ENCODE data around the gene JAGN1.
"Not testable (repeated sequence)": the region's sequence is repeated elsewhere in the genome, so short reads cannot be mapped to it uniquely, and the experiment has no call there.

JAGN1 gene

GRCh38 chr3:9899289-9899791, 8.9 kb downstream of the JAGN1 start:
- no peak for DNase-seq

GRCh38 chr3:9900965-9901415, 10.6 kb downstream of the JAGN1 start:
- not testable (repeated sequence) for DNase-seq

- DNase-seq = no peak
Observed at GRCh38 chr3:9901967-9902366, 11.6 kb downstream of the JAGN1 start.

GRCh38 chr3:9902372-9903237, 12.2 kb downstream of the JAGN1 start, which contains the start of gene IL17RE:
TSS of gene IL17RE (plus strand) at chr3:9902848. CDS start at chr3:9902933, 85 bp downstream.
- no peak for DNase-seq

GRCh38 chr3:9903238-9903624, 12.8 kb downstream of the JAGN1 start:
- DNase-seq = no peak

- no peak for DNase-seq
Observed at GRCh38 chr3:9903904-9904303, 13.5 kb downstream of the JAGN1 start.

- no peak for DNase-seq
Observed at GRCh38 chr3:9906480-9906879, 16.1 kb downstream of the JAGN1 start.

- DNase-seq = no peak
Observed at GRCh38 chr3:9908286-9908685, 17.9 kb downstream of the JAGN1 start.

GRCh38 chr3:9909221-9910013, 19.0 kb downstream of the JAGN1 start:
- DNase-seq = no peak

- no peak for DNase-seq
Observed at GRCh38 chr3:9911863-9912262, 21.5 kb downstream of the JAGN1 start.

- DNase-seq = no peak
Observed at GRCh38 chr3:9912294-9912935, 22.0 kb downstream of the JAGN1 start.

- DNase-seq = no peak
Observed at GRCh38 chr3:9913601-9914000, 23.2 kb downstream of the JAGN1 start.

GRCh38 chr3:9914011-9914410, 23.6 kb downstream of the JAGN1 start:
- no peak for DNase-seq

GRCh38 chr3:9914559-9915253, 24.3 kb downstream of the JAGN1 start:
- DNase-seq = no peak

GRCh38 chr3:9915254-9916141, 25.1 kb downstream of the JAGN1 start:
- DNase-seq = peak; percentile 43

GRCh38 chr3:9916346-9916733, 25.9 kb downstream of the JAGN1 start:
- DNase-seq = no peak

- peak; percentile 47 for DNase-seq
Observed at GRCh38 chr3:9916734-9917680, 26.6 kb downstream of the JAGN1 start, which contains the start of gene IL17RC. TSS of gene IL17RC (plus strand) at chr3:9917098. CDS start at chr3:9917316, 218 bp downstream.

- no peak for DNase-seq
Observed at GRCh38 chr3:9917820-9918219, 27.4 kb downstream of the JAGN1 start.

GRCh38 chr3:9918261-9919038, 28.0 kb downstream of the JAGN1 start:
- no peak for DNase-seq
